Neural cell (in vitro differentiated cells): ENCODE measurements around the gene ZNF3. TPM values are rescaled to one million over a fixed set of nuclear protein-coding genes. Genes with fewer than 3 reads are reported as not detected.

Experiments
- H2AFZ ChIP-seq: fragments of 200-600, 300-800 bp; sonication (generic), shearing (Covaris generic); 2 replicates; pipeline ENCODE4 v1.6.0; 2014; ENCODE audit warnings: low read depth, mild to moderate bottlenecking, antibody characterized with exemption, low read length, moderate library complexity
- H3F3A ChIP-seq: fragments of 200-600 bp; shearing (Covaris generic); 2 replicates; pipeline ENCODE4 v1.6.1; 2016; ENCODE audit warnings: mild to moderate bottlenecking, moderate library complexity, mixed read lengths, antibody characterized with exemption, low read length; ENCODE audit not compliant: insufficient read depth, poor library complexity, severe bottlenecking
- H3K27ac ChIP-seq: fragments of 200-600, 300-800 bp; sonication (generic), shearing (Covaris generic); 2 replicates; pipeline ENCODE4 v1.5.1; 2014; ENCODE audit warnings: mild to moderate bottlenecking, low read length, moderate library complexity
- H3K27me3 ChIP-seq: fragments of 300-800, 200-600 bp; sonication (generic), shearing (Covaris generic); 2 replicates; pipeline ENCODE4 v1.6.0; 2014; ENCODE audit warnings: mild to moderate bottlenecking, low read depth, low read length, moderate library complexity; ENCODE audit not compliant: insufficient read depth
- H3K36me3 ChIP-seq: fragments of 300-800, 200-600 bp; sonication (generic), shearing (Covaris generic); 2 replicates; pipeline ENCODE4 v1.5.1; 2014; ENCODE audit warnings: mild to moderate bottlenecking, antibody characterized with exemption, low read length, moderate library complexity; ENCODE audit not compliant: insufficient read depth
- H3K4me2 ChIP-seq: fragments of 300-800, 200-600 bp; sonication (generic), shearing (Covaris generic); 2 replicates; pipeline ENCODE4 v1.6.0; 2014; ENCODE audit warnings: mild to moderate bottlenecking, low read length
- H3K4me3 ChIP-seq: fragments of 300-800, 200-600 bp; sonication (generic), shearing (Covaris generic); 2 replicates; pipeline ENCODE4 v1.5.1; 2014; ENCODE audit warnings: mild to moderate bottlenecking, low read length, moderate library complexity
- H3K79me2 ChIP-seq: fragments of 200-600 bp; shearing (Covaris generic); replicated peaks from 2 replicates; pipeline ENCODE4 v1.6.0; 2014; ENCODE audit warnings: mild to moderate bottlenecking, low read length, moderate library complexity; ENCODE audit not compliant: insufficient read depth
- H3K9ac ChIP-seq: fragments of 300-800, 200-600 bp; sonication (generic), shearing (Covaris generic); 2 replicates; pipeline ENCODE4 v1.6.1; 2016; ENCODE audit warnings: mild to moderate bottlenecking, low read length, mixed read lengths
- H3K9me2 ChIP-seq: fragments of 200-600 bp; shearing (Covaris generic); 2 replicates; pipeline ENCODE4 v1.6.1; 2016; ENCODE audit warnings: mild to moderate bottlenecking, low read length, mixed read lengths; ENCODE audit not compliant: insufficient read depth
- H3K9me3 ChIP-seq: fragments of 200-600, 300-800 bp; sonication (generic), shearing (Covaris generic); 2 replicates; pipeline ENCODE4 v1.6.1; 2016; ENCODE audit warnings: mild to moderate bottlenecking, mixed run types, low read length, moderate library complexity, mixed read lengths
- H4K20me1 ChIP-seq: fragments of 200-600 bp; shearing (Covaris generic); 2 replicates; pipeline ENCODE4 v1.6.1; 2016; ENCODE audit warnings: mild to moderate bottlenecking, mixed run types; ENCODE audit not compliant: insufficient read depth
- EP300 ChIP-seq: fragments of 450-650 bp; conservative IDR thresholded peaks from 2 replicates; pipeline ENCODE4 v1.6.1; 2014; ENCODE audit warnings: antibody characterized with exemption, mild to moderate bottlenecking, moderate library complexity; ENCODE audit not compliant: poor library complexity, severe bottlenecking
- EZH2 ChIP-seq: fragments of 200-600, 300-800 bp; shearing (Covaris generic), sonication (generic); IDR thresholded peaks from 2 replicates; pipeline ENCODE4 v1.6.1; 2014; ENCODE audit warnings: antibody characterized with exemption, low read length, borderline replicate concordance, mild to moderate bottlenecking; ENCODE audit not compliant: insufficient read depth, poor library complexity, severe bottlenecking
- MXI1 ChIP-seq: fragments of 450-650 bp; conservative IDR thresholded peaks from 2 replicates; pipeline ENCODE4 v1.6.1; 2014; ENCODE audit warnings: antibody characterized with exemption, mild to moderate bottlenecking; ENCODE audit not compliant: poor library complexity, severe bottlenecking
- POLR2AphosphoS5 ChIP-seq: IDR thresholded peaks from 2 replicates; pipeline ENCODE4 v1.6.1; 2012
- RAD21 ChIP-seq: fragments of 450-650 bp; conservative IDR thresholded peaks from 2 replicates; pipeline ENCODE4 v1.6.1; 2014; ENCODE audit warnings: antibody characterized with exemption, mild to moderate bottlenecking, moderate library complexity
- SMC3 ChIP-seq: fragments of 450-650 bp; conservative IDR thresholded peaks from 2 replicates; pipeline ENCODE4 v1.6.1; 2014; ENCODE audit warnings: antibody characterized with exemption, mild to moderate bottlenecking, moderate library complexity; ENCODE audit not compliant: poor library complexity
- TAF1 ChIP-seq: IDR thresholded peaks from 2 replicates; pipeline ENCODE4 v1.6.1; 2012; ENCODE audit warnings: low read depth
- polyA plus RNA-seq: library from polyadenylated mRNA; depleted of rRNA; stranded (reverse); fragments of >200 nt; gene quantifications from 2 replicates; pipeline ENCODE4 v1.2.3, GENCODE V29; 2014
- TF ChIP-seq, protein P1 (sequence below): IDR thresholded peaks from 2 replicates; pipeline ENCODE4 v1.6.1; 2012; ENCODE audit warnings: borderline replicate concordance
- TF ChIP-seq, protein P2 (sequence below): fragments of 450-650 bp; IDR thresholded peaks from 2 replicates; pipeline ENCODE4 v1.5.1; 2014; ENCODE audit warnings: antibody characterized with exemption, mild to moderate bottlenecking, moderate library complexity; ENCODE audit not compliant: poor library complexity, severe bottlenecking

Gene ZNF3
- polyA plus RNA-seq, 1 donor from 2014 or later = 57.2 TPM

DNA sequence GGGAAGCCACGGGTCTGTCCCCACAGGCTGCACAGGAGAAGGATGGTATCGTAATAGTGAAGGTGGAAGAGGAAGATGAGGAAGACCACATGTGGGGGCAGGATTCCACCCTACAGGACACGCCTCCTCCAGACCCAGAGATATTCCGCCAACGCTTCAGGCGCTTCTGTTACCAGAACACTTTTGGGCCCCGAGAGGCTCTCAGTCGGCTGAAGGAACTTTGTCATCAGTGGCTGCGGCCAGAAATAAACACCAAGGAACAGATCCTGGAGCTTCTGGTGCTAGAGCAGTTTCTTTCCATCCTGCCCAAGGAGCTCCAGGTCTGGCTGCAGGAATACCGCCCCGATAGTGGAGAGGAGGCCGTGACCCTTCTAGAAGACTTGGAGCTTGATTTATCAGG is 58.0 kb downstream of the ZNF3 start:
- no peaks in the 10 kb centered on the region for H3K27me3 ChIP-seq
- H2AFZ ChIP-seq = no peak overlapping the region
- H3K79me2 ChIP-seq = peaks cover 42% of the 10 kb centered on the region
- no peak overlapping the region for H3K4me3 ChIP-seq
- no peaks in the 10 kb centered on the region for H3F3A ChIP-seq
- no peaks in the 10 kb centered on the region for H3K9me3 ChIP-seq
- H3K36me3 ChIP-seq = no peaks in the 10 kb centered on the region
- TF ChIP-seq EP300 (no peak), EZH2 (no peak)
- TF ChIP-seq, protein P1, sequence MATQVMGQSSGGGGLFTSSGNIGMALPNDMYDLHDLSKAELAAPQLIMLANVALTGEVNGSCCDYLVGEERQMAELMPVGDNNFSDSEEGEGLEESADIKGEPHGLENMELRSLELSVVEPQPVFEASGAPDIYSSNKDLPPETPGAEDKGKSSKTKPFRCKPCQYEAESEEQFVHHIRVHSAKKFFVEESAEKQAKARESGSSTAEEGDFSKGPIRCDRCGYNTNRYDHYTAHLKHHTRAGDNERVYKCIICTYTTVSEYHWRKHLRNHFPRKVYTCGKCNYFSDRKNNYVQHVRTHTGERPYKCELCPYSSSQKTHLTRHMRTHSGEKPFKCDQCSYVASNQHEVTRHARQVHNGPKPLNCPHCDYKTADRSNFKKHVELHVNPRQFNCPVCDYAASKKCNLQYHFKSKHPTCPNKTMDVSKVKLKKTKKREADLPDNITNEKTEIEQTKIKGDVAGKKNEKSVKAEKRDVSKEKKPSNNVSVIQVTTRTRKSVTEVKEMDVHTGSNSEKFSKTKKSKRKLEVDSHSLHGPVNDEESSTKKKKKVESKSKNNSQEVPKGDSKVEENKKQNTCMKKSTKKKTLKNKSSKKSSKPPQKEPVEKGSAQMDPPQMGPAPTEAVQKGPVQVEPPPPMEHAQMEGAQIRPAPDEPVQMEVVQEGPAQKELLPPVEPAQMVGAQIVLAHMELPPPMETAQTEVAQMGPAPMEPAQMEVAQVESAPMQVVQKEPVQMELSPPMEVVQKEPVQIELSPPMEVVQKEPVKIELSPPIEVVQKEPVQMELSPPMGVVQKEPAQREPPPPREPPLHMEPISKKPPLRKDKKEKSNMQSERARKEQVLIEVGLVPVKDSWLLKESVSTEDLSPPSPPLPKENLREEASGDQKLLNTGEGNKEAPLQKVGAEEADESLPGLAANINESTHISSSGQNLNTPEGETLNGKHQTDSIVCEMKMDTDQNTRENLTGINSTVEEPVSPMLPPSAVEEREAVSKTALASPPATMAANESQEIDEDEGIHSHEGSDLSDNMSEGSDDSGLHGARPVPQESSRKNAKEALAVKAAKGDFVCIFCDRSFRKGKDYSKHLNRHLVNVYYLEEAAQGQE = no peak
- H3K9ac ChIP-seq = no peak overlapping the region
- no peaks in the 10 kb centered on the region for H3K9me2 ChIP-seq
- no peak overlapping the region for H3K27ac ChIP-seq
- no peak overlapping the region for H3K4me2 ChIP-seq
- H4K20me1 ChIP-seq = no peaks in the 10 kb centered on the region

DNA sequence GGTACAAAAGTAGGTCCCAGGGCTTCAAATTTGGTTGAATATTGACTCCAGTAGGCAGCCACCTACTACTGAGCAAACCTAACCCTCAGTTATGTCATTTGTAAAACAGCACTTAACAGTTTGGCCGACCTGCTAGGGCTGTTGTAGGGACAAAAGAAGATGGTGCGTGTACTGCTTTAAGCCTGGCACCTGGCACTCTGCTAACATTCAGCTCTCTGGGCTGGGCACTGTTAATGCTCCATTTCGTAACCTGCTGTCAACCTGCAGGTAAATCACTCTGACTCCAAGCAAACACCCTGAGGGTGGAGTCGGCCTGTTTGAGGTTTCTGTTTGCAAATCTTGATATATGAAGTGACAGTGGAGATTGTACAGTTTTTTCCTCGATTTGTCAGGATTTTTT is 58.9 kb downstream of the ZNF3 start:
- Histone ChIP-seq H4K20me1 (no peaks in the 10 kb centered on the region), H3K27me3 (no peaks in the 10 kb centered on the region), H2AFZ (no peak overlapping the region), H3K9me2 (no peaks in the 10 kb centered on the region), H3F3A (no peaks in the 10 kb centered on the region), H3K4me2 (no peak overlapping the region), H3K79me2 (peaks cover 50% of the 10 kb centered on the region), H3K9ac (no peak overlapping the region), H3K4me3 (no peak overlapping the region), H3K36me3 (no peaks in the 10 kb centered on the region), H3K27ac (no peak overlapping the region), H3K9me3 (no peaks in the 10 kb centered on the region)
- TF ChIP-seq EZH2 (no peak), MXI1 (no peak), RAD21 (no peak), POLR2AphosphoS5 (no peak), EP300 (no peak), TAF1 (no peak), SMC3 (no peak)
- TF ChIP-seq, protein P2, sequence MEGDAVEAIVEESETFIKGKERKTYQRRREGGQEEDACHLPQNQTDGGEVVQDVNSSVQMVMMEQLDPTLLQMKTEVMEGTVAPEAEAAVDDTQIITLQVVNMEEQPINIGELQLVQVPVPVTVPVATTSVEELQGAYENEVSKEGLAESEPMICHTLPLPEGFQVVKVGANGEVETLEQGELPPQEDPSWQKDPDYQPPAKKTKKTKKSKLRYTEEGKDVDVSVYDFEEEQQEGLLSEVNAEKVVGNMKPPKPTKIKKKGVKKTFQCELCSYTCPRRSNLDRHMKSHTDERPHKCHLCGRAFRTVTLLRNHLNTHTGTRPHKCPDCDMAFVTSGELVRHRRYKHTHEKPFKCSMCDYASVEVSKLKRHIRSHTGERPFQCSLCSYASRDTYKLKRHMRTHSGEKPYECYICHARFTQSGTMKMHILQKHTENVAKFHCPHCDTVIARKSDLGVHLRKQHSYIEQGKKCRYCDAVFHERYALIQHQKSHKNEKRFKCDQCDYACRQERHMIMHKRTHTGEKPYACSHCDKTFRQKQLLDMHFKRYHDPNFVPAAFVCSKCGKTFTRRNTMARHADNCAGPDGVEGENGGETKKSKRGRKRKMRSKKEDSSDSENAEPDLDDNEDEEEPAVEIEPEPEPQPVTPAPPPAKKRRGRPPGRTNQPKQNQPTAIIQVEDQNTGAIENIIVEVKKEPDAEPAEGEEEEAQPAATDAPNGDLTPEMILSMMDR = no peak
- TF ChIP-seq, protein P1 = no peak
